ENCODE data around the gene KIAA0232. TPM values are rescaled to one million over a fixed set of nuclear protein-coding genes. Genes with fewer than 3 reads are reported as not detected.

KIAA0232 gene
- total and polyA plus RNA-seq, 9 of the 15 experiments (the other 6 are each of a cell fraction or from before 2014, with no cell fraction given), result 3.5 to 17.4 (median 13.0) TPM

DNA sequence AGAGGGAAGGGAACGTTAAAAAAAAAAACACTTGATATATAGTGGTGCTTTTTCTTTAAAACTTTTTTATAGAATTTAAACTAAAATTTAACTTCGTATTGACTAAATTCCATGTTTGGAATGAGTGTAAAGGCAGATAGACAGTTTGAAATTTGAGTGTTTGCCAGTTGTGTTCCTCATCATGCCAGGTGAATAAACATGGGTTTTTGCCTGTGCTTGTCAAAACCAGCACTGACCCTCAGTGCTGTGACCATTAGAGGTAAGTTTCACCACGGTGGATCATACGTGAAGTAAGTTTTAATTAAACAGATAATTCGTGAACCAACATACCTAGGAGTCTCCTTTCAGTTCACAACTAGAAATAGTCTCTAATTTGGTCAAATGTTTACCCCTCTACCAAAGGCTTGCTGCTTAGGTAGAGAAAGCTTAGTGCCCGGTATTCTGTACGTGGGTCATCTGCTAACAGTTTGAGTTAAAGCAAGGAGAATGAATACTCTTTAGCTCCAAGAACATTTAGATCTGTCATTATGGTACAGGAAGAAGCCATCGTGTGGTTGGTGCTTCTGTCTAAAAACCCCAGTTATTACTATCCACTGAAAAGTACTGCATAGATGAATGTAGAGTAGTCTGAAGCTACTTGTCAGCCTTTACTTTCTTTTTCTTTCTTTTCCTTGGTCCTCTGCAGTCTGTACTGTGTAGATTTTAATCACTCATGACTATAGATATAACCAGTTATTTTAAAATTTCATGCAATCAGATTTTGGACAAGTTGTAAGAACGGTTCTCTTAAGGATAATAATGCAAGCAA is 32.7 kb downstream of the KIAA0232 start:
- no TSS peak for BruUV-seq (replicated peaks)
- in situ Hi-C loops (cut with MboI), result no loop called here
- H4K20me1 ChIP-seq (replicated peaks; ENCODE audit: control insufficient read depth, insufficient read depth, low read length), result peaks cover 8% of the 10 kb centered on the region; the same call in 1 of the 2 replicates
- no peak overlapping the region for H3K27ac ChIP-seq (ENCODE audit: extremely low read depth, low read depth, low read length)
- WGBS (ENCODE audit: insufficient coverage, low coverage, missing lambda C conversion rate), result 83% methylated on average over 9 of the region's 9 CpGs
- DNase-seq (ENCODE audit: extremely low read depth in 1 of 4, low spot score in 3 of 4), result no peak
- no peak overlapping the region for H2AFZ ChIP-seq (ENCODE audit: low read depth, low read length)
- H3K9ac ChIP-seq (ENCODE audit: insufficient read depth in 1 of 2, low read depth in 2 of 2, low read length in 2 of 2), result no peak overlapping the region
- peaks cover 8% of the 10 kb centered on the region; the same call in 1 of the 2 replicates for H3K9me3 ChIP-seq (replicated peaks; ENCODE audit: control insufficient read depth, insufficient read depth, low read depth, low read length)
- no peak for FAIRE-seq
- no peak for ATAC-seq
- H3K79me2 ChIP-seq (ENCODE audit: control insufficient read depth, insufficient read depth, low read length), result peaks cover 93% of the 10 kb centered on the region
- no peak overlapping the region for H3K4me3 ChIP-seq
- peaks cover 2 to 10% of the 10 kb centered on the region in 2 experiments; a peak in 2 of 5 replicates for H3K4me1 ChIP-seq (replicated peaks in 1 of 2; ENCODE audit: control insufficient read depth in 2 of 2, insufficient read depth in 2 of 2, low read length in 2 of 2)
- intact Hi-C loops (cut with micrococcal nuclease), result no loop called here
- ChIA-PET POLR2A (interaction anchor here (0.7 to 1.0 kb wide), 3 partner anchors 8 to 18 kb away, joined by 3 to 4 read pairs (median 3); no protein-coding TSS in a partner anchor), CTCF (ENCODE audit: low intra/inter-chr PET ratio) (no interaction called here)
- no peak overlapping the region for H3K4me2 ChIP-seq (ENCODE audit: insufficient read depth, low read length)
- H3K36me3 ChIP-seq (ENCODE audit: control insufficient read depth, insufficient read depth, low read length), result peaks cover 21% of the 10 kb centered on the region
- H3K27me3 ChIP-seq (ENCODE audit: control insufficient read depth in 2 of 2, insufficient read depth in 2 of 2, low read length in 2 of 2), result no peaks in the 10 kb centered on the region
- H3K9me1 ChIP-seq (ENCODE audit: control insufficient read depth, insufficient read depth, low read length), result no peaks in the 10 kb centered on the region
- TF ChIP-seq, protein P1, sequence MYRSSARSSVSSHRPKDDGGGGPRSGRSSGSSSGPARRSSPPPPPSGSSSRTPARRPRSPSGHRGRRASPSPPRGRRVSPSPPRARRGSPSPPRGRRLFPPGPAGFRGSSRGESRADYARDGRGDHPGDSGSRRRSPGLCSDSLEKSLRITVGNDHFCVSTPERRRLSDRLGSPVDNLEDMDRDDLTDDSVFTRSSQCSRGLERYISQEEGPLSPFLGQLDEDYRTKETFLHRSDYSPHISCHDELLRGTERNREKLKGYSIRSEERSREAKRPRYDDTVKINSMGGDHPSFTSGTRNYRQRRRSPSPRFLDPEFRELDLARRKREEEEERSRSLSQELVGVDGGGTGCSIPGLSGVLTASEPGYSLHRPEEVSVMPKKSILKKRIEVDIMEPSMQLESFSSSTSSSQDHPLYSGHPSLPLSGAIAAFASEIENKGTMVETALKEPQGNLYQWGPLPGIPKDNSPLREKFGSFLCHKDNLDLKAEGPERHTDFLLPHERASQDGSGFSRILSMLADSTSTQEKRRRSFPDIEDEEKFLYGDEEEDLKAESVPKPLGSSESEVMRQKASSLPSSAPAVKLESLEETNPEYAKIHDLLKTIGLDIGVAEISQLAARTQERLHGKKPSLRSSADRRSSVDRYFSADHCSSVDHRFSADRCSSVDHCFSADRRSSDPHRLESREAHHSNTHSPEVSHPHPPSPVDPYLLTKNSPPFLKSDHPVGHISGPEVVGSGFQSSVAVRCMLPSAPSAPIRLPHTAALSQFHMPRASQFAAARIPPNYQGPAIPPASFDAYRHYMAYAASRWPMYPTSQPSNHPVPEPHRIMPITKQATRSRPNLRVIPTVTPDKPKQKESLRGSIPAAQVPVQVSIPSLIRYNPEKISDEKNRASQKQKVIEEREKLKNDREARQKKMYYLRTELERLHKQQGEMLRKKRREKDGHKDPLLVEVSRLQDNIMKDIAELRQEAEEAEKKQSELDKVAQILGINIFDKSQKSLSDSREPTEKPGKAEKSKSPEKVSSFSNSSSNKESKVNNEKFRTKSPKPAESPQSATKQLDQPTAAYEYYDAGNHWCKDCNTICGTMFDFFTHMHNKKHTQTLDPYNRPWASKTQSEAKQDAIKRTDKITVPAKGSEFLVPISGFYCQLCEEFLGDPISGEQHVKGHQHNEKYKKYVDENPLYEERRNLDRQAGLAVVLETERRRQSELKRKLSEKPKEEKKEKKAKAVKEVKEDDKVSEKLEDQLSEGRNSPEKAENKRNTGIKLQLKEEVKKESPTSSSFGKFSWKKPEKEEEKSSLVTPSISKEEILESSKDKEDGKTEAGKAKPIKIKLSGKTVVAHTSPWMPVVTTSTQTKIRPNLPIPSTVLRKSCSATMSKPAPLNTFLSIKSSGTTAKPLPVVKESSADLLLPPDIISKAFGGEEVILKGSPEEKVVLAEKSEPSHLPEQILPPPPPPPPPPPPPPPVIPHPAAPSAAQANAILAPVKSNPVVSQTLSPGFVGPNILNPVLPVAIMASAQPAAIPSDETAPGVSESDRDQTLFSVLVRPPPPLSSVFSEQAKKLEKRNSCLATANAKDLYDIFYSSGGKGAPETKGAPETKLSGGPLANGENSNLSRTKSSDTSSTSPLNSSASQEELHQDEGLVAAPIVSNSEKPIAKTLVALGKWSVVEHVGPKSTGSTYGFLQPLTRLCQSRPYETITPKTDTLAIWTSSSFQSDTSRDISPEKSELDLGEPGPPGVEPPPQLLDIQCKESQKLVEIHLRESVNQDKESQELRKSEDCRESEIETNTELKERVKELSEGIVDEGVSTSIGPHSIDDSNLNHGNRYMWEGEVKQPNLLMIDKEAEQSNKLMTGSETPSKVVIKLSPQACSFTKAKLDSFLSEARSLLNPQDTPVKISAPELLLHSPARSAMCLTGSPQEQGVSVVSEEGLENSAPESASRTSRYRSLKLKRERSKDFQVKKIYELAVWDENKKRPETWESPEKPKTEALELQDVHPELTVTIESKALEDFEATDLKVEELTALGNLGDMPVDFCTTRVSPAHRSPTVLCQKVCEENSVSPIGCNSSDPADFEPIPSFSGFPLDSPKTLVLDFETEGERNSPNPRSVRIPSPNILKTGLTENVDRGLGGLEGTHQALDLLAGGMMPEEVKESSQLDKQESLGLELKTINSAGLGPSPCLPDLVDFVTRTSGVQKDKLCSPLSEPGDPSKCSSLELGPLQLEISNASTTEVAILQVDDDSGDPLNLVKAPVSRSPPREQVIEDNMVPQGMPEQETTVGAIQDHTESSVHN (IDR thresholded peaks at IDR 0.05; ENCODE audit: borderline replicate concordance in 1 of 2, low read depth in 1 of 2), result no peak
- TF ChIP-seq ATF6 (CRISPR knock-in tag; IDR thresholded peaks at IDR 0.05), result no peak
- TF ChIP-seq GATA2 (CRISPR knock-in tag; IDR thresholded peaks at IDR 0.05), result no peak
- TF ChIP-seq HMBOX1 (IDR thresholded peaks at IDR 0.05), result no peak
- TF ChIP-seq HDGF (IDR thresholded peaks at IDR 0.05), result no peak
- TF ChIP-seq RAD21 (CRISPR knock-in tag; conservative IDR thresholded peaks at IDR 0.05 in 1 of 2, IDR thresholded peaks at IDR 0.05 in 1 of 2), result no peak

Data from K562 (cell line).